Mesenchymal stem cell (in vitro differentiated cells and primary cell): ENCODE results near the gene WHRN.

Experiments
- DNase-seq: peaks from one replicate; pipeline ENCODE4 v3.0.0-alpha.2; 2013
- H2AFZ ChIP-seq: one replicate; pipeline ENCODE4 v1.6.1; 2013; ENCODE audit warnings: low read depth, mild to moderate bottlenecking, control low read depth, inconsistent platforms, low read length, moderate library complexity
- H2AK5ac ChIP-seq: 2 replicates; pipeline ENCODE4 v1.6.1; 2013; ENCODE audit warnings: low read length, moderate library complexity, mild to moderate bottlenecking, inconsistent platforms; ENCODE audit not compliant: severe bottlenecking
- H2BK120ac ChIP-seq: one replicate; pipeline ENCODE4 v1.6.1; 2013; ENCODE audit warnings: low read depth, mild to moderate bottlenecking, inconsistent platforms, low read length, moderate library complexity
- H2BK12ac ChIP-seq, 2 experiments: one replicate each; pipeline ENCODE4 v1.6.1; 2013; ENCODE audit warnings: inconsistent platforms in 2 of 2, low read length in 2 of 2, mild to moderate bottlenecking in 2 of 2, moderate library complexity in 2 of 2, control low read depth in 1 of 2
- H2BK15ac ChIP-seq: one replicate; pipeline ENCODE4 v1.6.1; 2013; ENCODE audit warnings: mild to moderate bottlenecking, low read depth, inconsistent platforms; ENCODE audit not compliant: poor library complexity, severe bottlenecking
- H2BK5ac ChIP-seq: 2 replicates; pipeline ENCODE4 v1.6.1; 2013; ENCODE audit warnings: low read depth, mild to moderate bottlenecking, low read length, control low read depth, inconsistent platforms; ENCODE audit not compliant: poor library complexity, severe bottlenecking
- H3K14ac ChIP-seq, 2 experiments: one replicate each; pipeline ENCODE4 v1.6.1; 2013; ENCODE audit warnings: inconsistent platforms in 2 of 2, low read length in 2 of 2, control low read depth in 1 of 2, mild to moderate bottlenecking in 1 of 2, moderate library complexity in 1 of 2
- H3K18ac ChIP-seq, 2 experiments: one replicate each; pipeline ENCODE4 v1.6.1; 2013; ENCODE audit warnings: inconsistent platforms in 2 of 2, low read length in 2 of 2, control low read depth in 1 of 2, low read depth in 1 of 2, mild to moderate bottlenecking in 1 of 2
- H3K23ac ChIP-seq, 2 experiments: one replicate each; pipeline ENCODE4 v1.6.1; 2013; ENCODE audit warnings: inconsistent platforms in 2 of 2, low read length in 2 of 2, mild to moderate bottlenecking in 2 of 2, moderate library complexity in 2 of 2, control low read depth in 1 of 2
- H3K27ac ChIP-seq: 2 replicates; pipeline ENCODE4 v1.5.1; 2013; ENCODE audit warnings: mild to moderate bottlenecking, moderate library complexity, low read length, control low read depth, inconsistent platforms; ENCODE audit not compliant: poor library complexity, severe bottlenecking
- H3K27me3 ChIP-seq, 2 experiments: 2 replicates each; pipeline versions ENCODE4 v1.6.1 to v1.7.0; 2013; ENCODE audit warnings: low read length in 2 of 2, mild to moderate bottlenecking in 2 of 2, moderate library complexity in 2 of 2, control low read depth in 1 of 2, inconsistent platforms in 1 of 2; ENCODE audit not compliant: control insufficient read depth in 1 of 2, insufficient read depth in 1 of 2
- H3K36me3 ChIP-seq, 2 experiments: 2 replicates each; pipeline versions ENCODE4 v1.6.1 to v1.7.0; 2013; ENCODE audit warnings: low read length in 2 of 2, control low read depth in 1 of 2, inconsistent platforms in 1 of 2, low read depth in 1 of 2, mild to moderate bottlenecking in 1 of 2; ENCODE audit not compliant: insufficient read depth in 2 of 2, control insufficient read depth in 1 of 2
- H3K4ac ChIP-seq, 2 experiments: one replicate each; pipeline ENCODE4 v1.6.1; 2013; ENCODE audit warnings: inconsistent platforms in 2 of 2, low read length in 2 of 2, mild to moderate bottlenecking in 2 of 2, moderate library complexity in 2 of 2, control low read depth in 1 of 2, low read depth in 1 of 2
- H3K4me1 ChIP-seq: 2 replicates; pipeline ENCODE4 v1.6.1; 2013; ENCODE audit warnings: low read depth, low read length, control low read depth; ENCODE audit not compliant: control insufficient read depth, insufficient read depth
- H3K4me2 ChIP-seq: 2 replicates; pipeline ENCODE4 v1.6.1; 2013; ENCODE audit warnings: low read length, mild to moderate bottlenecking, inconsistent platforms; ENCODE audit not compliant: poor library complexity, severe bottlenecking
- H3K4me3 ChIP-seq, 2 experiments: 2 replicates each; pipeline versions ENCODE4 v1.5.1 to v1.7.0; 2013; ENCODE audit warnings: low read length in 2 of 2, mild to moderate bottlenecking in 2 of 2, control low read depth in 1 of 2, low read depth in 1 of 2; ENCODE audit not compliant: insufficient read depth in 1 of 2
- H3K79me1 ChIP-seq: replicated peaks from 2 replicates; pipeline ENCODE4 v1.6.1; 2013; ENCODE audit warnings: mild to moderate bottlenecking, control low read depth, low read length, inconsistent platforms; ENCODE audit not compliant: poor library complexity, severe bottlenecking
- H3K9ac ChIP-seq: 2 replicates; pipeline ENCODE4 v1.7.0; 2013; ENCODE audit warnings: mild to moderate bottlenecking, low read length, moderate library complexity
- H3K9me3 ChIP-seq: 2 replicates; pipeline ENCODE4 v1.7.0; 2013; ENCODE audit warnings: mild to moderate bottlenecking, low read length; ENCODE audit not compliant: control insufficient read depth
- H4K8ac ChIP-seq: one replicate; pipeline ENCODE4 v1.6.1; 2013; ENCODE audit warnings: inconsistent platforms, mild to moderate bottlenecking, low read length, moderate library complexity
- H4K91ac ChIP-seq: one replicate; pipeline ENCODE4 v1.6.1; 2013; ENCODE audit warnings: mild to moderate bottlenecking, low read length, inconsistent platforms
- WGBS: methylation state at CpG from one replicate; pipeline ENCODE4 v1.1.7; 2013; ENCODE audit warnings: mixed read lengths; 5-methylcytosine and 5-hydroxymethylcytosine counted together

The WHRN gene

GRCh38 chr9:114551750-114552685, 46.7 kb upstream of the WHRN start:
- Histone ChIP-seq H3K27ac (peak overlapping the region; percentile 90), H3K4me3 (peak overlapping the region in 1 of 2 experiments; percentile 14), H3K4ac (no peak overlapping the region), H3K9ac (peak overlapping the region; percentile 74), H2BK15ac (peak overlapping the region; percentile 70), H3K4me2 (no peak overlapping the region), H4K8ac (peak overlapping the region; percentile 8), H4K91ac (no peak overlapping the region), H3K18ac (peak overlapping the region in 1 of 2 experiments; percentile 3), H2BK120ac (no peak overlapping the region), H2BK12ac (peak overlapping the region in 1 of 2 experiments; percentile 37), H2AFZ (no peak overlapping the region), H2AK5ac (peak overlapping the region; percentile 11), H3K27me3 (peaks cover 7 to 11% of the 10 kb centered on the region in 2 experiments), H3K4me1 (peaks cover 8% of the 10 kb centered on the region), H3K23ac (no peak overlapping the region), H3K36me3 (no peaks in the 10 kb centered on the region), H3K14ac (no peak overlapping the region), H3K79me1 (no peaks in the 10 kb centered on the region), H3K9me3 (no peaks in the 10 kb centered on the region), H2BK5ac (peak overlapping the region; percentile 85)
- peak; percentile 99 for DNase-seq
- 45% methylated on average over 4 of the region's 6 CpGs for WGBS

- Histone ChIP-seq H3K9me3 (no peaks in the 10 kb centered on the region), H3K27ac (no peak overlapping the region), H2BK12ac (peak overlapping the region in 1 of 2 experiments; percentile 31), H3K4me1 (peaks cover 8% of the 10 kb centered on the region), H4K91ac (no peak overlapping the region), H3K4me3 (no peak overlapping the region), H3K36me3 (no peaks in the 10 kb centered on the region), H3K18ac (no peak overlapping the region), H4K8ac (no peak overlapping the region), H3K27me3 (peaks cover 14 to 16% of the 10 kb centered on the region in 2 experiments), H2AK5ac (no peak overlapping the region), H2BK15ac (no peak overlapping the region), H3K23ac (no peak overlapping the region), H2AFZ (no peak overlapping the region), H3K9ac (no peak overlapping the region), H2BK5ac (no peak overlapping the region), H3K4ac (no peak overlapping the region), H3K4me2 (no peak overlapping the region), H3K79me1 (no peaks in the 10 kb centered on the region), H2BK120ac (no peak overlapping the region), H3K14ac (no peak overlapping the region)
- 85% methylated on average over 9 of the region's 9 CpGs for WGBS
- no peak for DNase-seq
These were observed 44.5 kb upstream of the WHRN start for GRCh38 chr9:114549697-114550330.

- Histone ChIP-seq H4K91ac (no peak overlapping the region), H3K23ac (no peak overlapping the region), H3K27me3 (peaks cover 16 to 19% of the 10 kb centered on the region in 2 experiments), H3K9me3 (no peaks in the 10 kb centered on the region), H2AK5ac (no peak overlapping the region), H3K4me2 (no peak overlapping the region), H3K9ac (no peak overlapping the region), H4K8ac (no peak overlapping the region), H3K4me1 (peaks cover 4% of the 10 kb centered on the region), H3K18ac (no peak overlapping the region), H3K27ac (no peak overlapping the region), H3K36me3 (no peaks in the 10 kb centered on the region), H3K4ac (no peak overlapping the region), H2BK12ac (peak overlapping the region; percentile 15 to 57), H2BK5ac (no peak overlapping the region), H2BK120ac (no peak overlapping the region), H3K4me3 (no peak overlapping the region), H3K79me1 (no peaks in the 10 kb centered on the region), H2BK15ac (no peak overlapping the region), H3K14ac (no peak overlapping the region), H2AFZ (no peak overlapping the region)
- peak; percentile 11 for DNase-seq
These were observed 41.6 kb upstream of the WHRN start for GRCh38 chr9:114546851-114547250.

DNA sequence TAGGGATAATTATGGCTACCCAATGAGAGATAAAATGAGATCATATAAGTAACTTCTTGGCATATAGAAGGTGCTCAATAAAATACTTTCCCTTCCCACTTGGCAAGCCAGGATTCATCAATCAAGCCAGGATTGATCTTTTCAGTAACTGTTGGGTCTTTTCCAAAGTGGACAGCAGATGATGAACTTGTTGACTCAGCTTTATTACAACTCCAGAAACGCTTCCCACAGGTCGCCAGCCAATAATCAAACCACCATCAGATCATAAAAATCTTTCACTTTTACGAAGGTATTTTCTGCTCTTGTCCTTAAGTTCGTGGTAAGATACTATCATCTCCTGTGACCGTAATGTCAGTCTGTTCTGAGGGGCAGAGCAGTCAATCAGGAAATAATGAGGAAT, 39.8 kb upstream of the WHRN start:
- no peak overlapping the region for H3K27ac ChIP-seq
- H3K27me3 ChIP-seq = peaks cover 16 to 20% of the 10 kb centered on the region in 2 experiments
- no peaks in the 10 kb centered on the region for H3K79me1 ChIP-seq
- no peaks in the 10 kb centered on the region for H3K36me3 ChIP-seq
- H3K9ac ChIP-seq = no peak overlapping the region
- no peak overlapping the region for H2BK12ac ChIP-seq
- no peak overlapping the region for H3K14ac ChIP-seq
- no peak overlapping the region for H3K23ac ChIP-seq
- H3K4me1 ChIP-seq = no peaks in the 10 kb centered on the region
- H3K4ac ChIP-seq = no peak overlapping the region
- 75% methylated on average over 5 of the region's 5 CpGs for WGBS
- no peak overlapping the region for H2BK15ac ChIP-seq
- no peaks in the 10 kb centered on the region for H3K9me3 ChIP-seq
- no peak overlapping the region for H4K8ac ChIP-seq
- no peak for DNase-seq
- H2BK120ac ChIP-seq = no peak overlapping the region
- H2BK5ac ChIP-seq = no peak overlapping the region
- no peak overlapping the region for H3K4me3 ChIP-seq
- no peak overlapping the region for H2AFZ ChIP-seq
- H3K4me2 ChIP-seq = no peak overlapping the region
- H4K91ac ChIP-seq = no peak overlapping the region
- no peak overlapping the region for H2AK5ac ChIP-seq
- H3K18ac ChIP-seq = no peak overlapping the region
